GM12864 (cell line): ENCODE measurements around the gene DOK5.
"Not testable (repeated sequence)": the region's sequence is repeated elsewhere in the genome, so short reads cannot be mapped to it uniquely, and the experiment has no call there.

Experiments used
- DNase-seq: peaks from one replicate; pipeline ENCODE4 v3.0.0-alpha.2; 2011; ENCODE audit warnings: low read depth
- H3K4me3 ChIP-seq: 2 replicates; pipeline ENCODE4 v1.5.1; 2011; ENCODE audit warnings: mild to moderate bottlenecking, low read depth, low read length, control low read depth
- CTCF ChIP-seq: IDR thresholded peaks from 2 replicates; pipeline ENCODE4 v1.5.1; 2011; ENCODE audit warnings: low read depth, mild to moderate bottlenecking, moderate library complexity, low read length, control low read depth, inconsistent platforms; ENCODE audit errors: missing control alignments

Gene DOK5

GRCh38 chr20:54435015-54435414 is 40.4 kb upstream of the DOK5 start:
- H3K4me3 ChIP-seq = no peak overlapping the region
- DNase-seq = no peak
- TF ChIP-seq CTCF = no peak

GRCh38 chr20:54436410-54436809 is 39.0 kb upstream of the DOK5 start:
- DNase-seq, H3K4me3 ChIP-seq: not testable (repeated sequence)

GRCh38 chr20:54438166-54438565 is 37.2 kb upstream of the DOK5 start:
- DNase-seq = no peak
- H3K4me3 ChIP-seq = no peak overlapping the region
- no peak for TF ChIP-seq CTCF

GRCh38 chr20:54450207-54450606 is 25.2 kb upstream of the DOK5 start:
- no peak for TF ChIP-seq CTCF
- H3K4me3 ChIP-seq = no peak overlapping the region

GRCh38 chr20:54451171-54451570 is 24.2 kb upstream of the DOK5 start:
- no peak for TF ChIP-seq CTCF
- DNase-seq = no peak
- no peak overlapping the region for H3K4me3 ChIP-seq

More at GRCh38 chr20:54450207-54450606, 25.2 kb upstream of the DOK5 start:
- no peak for DNase-seq

- DNase-seq = no peak
- H3K4me3 ChIP-seq = no peak overlapping the region
- no peak for TF ChIP-seq CTCF
Measured at GRCh38 chr20:54452277-54452676, 23.1 kb upstream of the DOK5 start.

- H3K4me3 ChIP-seq = no peak overlapping the region
- TF ChIP-seq CTCF = no peak
- DNase-seq = no peak
Measured at GRCh38 chr20:54454982-54455381, 20.4 kb upstream of the DOK5 start.

GRCh38 chr20:54456423-54456822 is 19.0 kb upstream of the DOK5 start:
- no peak overlapping the region for H3K4me3 ChIP-seq
- TF ChIP-seq CTCF = no peak
- DNase-seq = no peak
